HCT116 (cell line): ENCODE data around the gene FOXA1. TPM values are rescaled to one million over a fixed set of nuclear protein-coding genes. Genes with fewer than 3 reads are reported as not detected.

Experiments used
- ATAC-seq: fragments of 200-7000 bp; cut with Tn5 transposase; 2 replicates; pipeline ENCODE4 v1.9.1; 2020; ENCODE audit warnings: mild to moderate bottlenecking, moderate library complexity
- BruUV-seq: library from RNA; stranded (reverse); fragments of 400-500 nt; replicated peaks from 2 replicates; lab custom pipeline; 2021; lab: Mats Ljungman, UMichigan
- CTCF ChIA-PET: fragments of 300-600 bp; sonication (Branson Sonifier 250); formaldehyde crosslinking; loops from one replicate; lab custom pipeline; 2021; ENCODE audit warnings: antibody characterized with exemption; lab: Charles Lee
- POLR2A ChIA-PET: fragments of 300-600, 350-600 bp; sonication (Branson Sonifier 250); formaldehyde crosslinking; loops from one replicate; lab custom pipeline; 2021; ENCODE audit warnings: antibody characterized with exemption; lab: Charles Lee
- RAD21 ChIA-PET, 2 experiments: fragments of 300-600 bp; sonication (Branson Sonifier 250); formaldehyde crosslinking; loops; one replicate each; lab custom pipeline; 2023; ENCODE audit warnings: low total read pairs in 2 of 2; ENCODE audit not compliant: uncharacterized antibody in 2 of 2, unreplicated experiment in 2 of 2, low non-redundant PET in 1 of 2; lab: Charles Lee
- DNase-seq: peaks from one replicate; pipeline ENCODE4 v3.0.0-alpha.2; 2010; ENCODE audit warnings: low read depth, low spot score
- H2AFZ ChIP-seq: fragments of 200-600 bp; shearing (Covaris generic), sonication (generic); 2 replicates; pipeline ENCODE4 v1.6.1; 2017; ENCODE audit warnings: low read depth, mixed run types, mixed read lengths, antibody characterized with exemption, low read length; ENCODE audit not compliant: poor library complexity, severe bottlenecking
- H3K27ac ChIP-seq: 2 replicates; pipeline ENCODE4 v1.5.1; 2012; ENCODE audit warnings: low read depth, low read length
- H3K27me3 ChIP-seq: fragments of 200-600 bp; sonication (generic); 2 replicates; pipeline ENCODE4 v1.6.1; 2016; ENCODE audit warnings: mixed run types, low read length, mixed read lengths; ENCODE audit not compliant: insufficient read depth
- H3K36me3 ChIP-seq, 2 experiments: fragments of 200-500 bp in 1 of 2; fragments of 200-600 bp in 1 of 2; sonication (Bioruptor generic) in 1 of 2; sonication (generic) in 1 of 2; 2 replicates each; pipeline versions ENCODE4 v1.5.1 to v1.6.1; 2014 to 2016; ENCODE audit warnings: low read length in 2 of 2, inconsistent platforms in 1 of 2, mixed read lengths in 1 of 2, mixed run types in 1 of 2; ENCODE audit not compliant: insufficient read depth in 2 of 2, control insufficient read depth in 1 of 2
- H3K4me1 ChIP-seq, 2 experiments: fragments of 200-600 bp in 1 of 2; sonication (generic) in 1 of 2; 2 replicates each; pipeline versions ENCODE4 v1.5.1 to v1.6.1; 2012 to 2017; ENCODE audit warnings: low read length in 2 of 2, inconsistent platforms in 1 of 2, mild to moderate bottlenecking in 1 of 2, mixed read lengths in 1 of 2, mixed run types in 1 of 2, moderate library complexity in 1 of 2; ENCODE audit not compliant: insufficient read depth in 2 of 2, control insufficient read depth in 1 of 2
- H3K4me2 ChIP-seq: fragments of 200-600 bp; sonication (generic); 2 replicates; pipeline ENCODE4 v1.6.1; 2017; ENCODE audit warnings: mixed run types, low read length, mixed read lengths
- H3K4me3 ChIP-seq, 2 experiments: fragments of 200-600 bp in 1 of 2; sonication (generic) in 1 of 2; replicated peaks in 1 of 2; 2 replicates each; pipeline ENCODE4 v1.5.1; 2011 to 2016; ENCODE audit warnings: low read length in 2 of 2, control low read depth in 1 of 2, low read depth in 1 of 2, mild to moderate bottlenecking in 1 of 2, mixed read lengths in 1 of 2, mixed run types in 1 of 2
- H3K79me2 ChIP-seq: fragments of 200-600 bp; sonication (generic); 2 replicates; pipeline ENCODE4 v1.6.1; 2017; ENCODE audit warnings: mild to moderate bottlenecking, mixed run types, low read length, moderate library complexity, mixed read lengths; ENCODE audit not compliant: insufficient read depth
- H3K9ac ChIP-seq: fragments of 200-600 bp; sonication (generic); 2 replicates; pipeline ENCODE4 v1.6.1; 2016; ENCODE audit warnings: low read length, mixed read lengths
- H3K9me2 ChIP-seq: fragments of 200-600 bp; sonication (generic), shearing (Covaris generic); 2 replicates; pipeline ENCODE4 v1.6.1; 2017; ENCODE audit warnings: mixed run types, mild to moderate bottlenecking, moderate library complexity; ENCODE audit not compliant: insufficient read depth
- H3K9me3 ChIP-seq, 2 experiments: fragments of 200-500 bp in 1 of 2; fragments of 200-600 bp in 1 of 2; sonication (Bioruptor generic) in 1 of 2; sonication (generic) in 1 of 2; 2 replicates each; pipeline ENCODE4 v1.6.1; 2014 to 2017; ENCODE audit warnings: low read length in 2 of 2, mixed read lengths in 2 of 2, inconsistent platforms in 1 of 2, low read depth in 1 of 2, mild to moderate bottlenecking in 1 of 2, mixed run types in 1 of 2, moderate library complexity in 1 of 2; ENCODE audit not compliant: control insufficient read depth in 1 of 2, insufficient read depth in 1 of 2
- H4K20me1 ChIP-seq: fragments of 200-600 bp; sonication (generic), shearing (Covaris generic); 2 replicates; pipeline ENCODE4 v1.6.1; 2017; ENCODE audit warnings: mixed run types, mild to moderate bottlenecking, moderate library complexity; ENCODE audit not compliant: insufficient read depth
- CBX3 ChIP-seq: IDR thresholded peaks from 2 replicates; pipeline ENCODE4 v1.6.1; 2012; ENCODE audit warnings: low read depth
- CTCF ChIP-seq, 3 experiments: fragments of 200-600 bp in 1 of 3; sonication (generic) in 1 of 3; IDR thresholded peaks in 2 of 3; conservative IDR thresholded peaks in 1 of 3; 2 replicates each; pipeline ENCODE4 v1.5.1; 2012 to 2017; ENCODE audit warnings: low read depth in 2 of 3, low read length in 2 of 3, antibody characterized with exemption in 1 of 3, borderline replicate concordance in 1 of 3, control low read depth in 1 of 3, mild to moderate bottlenecking in 1 of 3, mixed read lengths in 1 of 3, mixed run types in 1 of 3, moderate library complexity in 1 of 3; ENCODE audit not compliant: insufficient read depth in 1 of 3
- EZH2 ChIP-seq: fragments of 200-600 bp; sonication (generic); IDR thresholded peaks from 2 replicates; pipeline ENCODE4 v1.6.1; 2017; ENCODE audit warnings: antibody characterized with exemption, mixed run types
- FOSL1 ChIP-seq: IDR thresholded peaks from 2 replicates; pipeline ENCODE4 v1.6.1; 2012; ENCODE audit warnings: low read depth
- JUND ChIP-seq: IDR thresholded peaks from 2 replicates; pipeline ENCODE4 v1.6.1; 2012
- MAX ChIP-seq: IDR thresholded peaks from 2 replicates; pipeline ENCODE4 v1.6.1; 2012
- POLR2A ChIP-seq: IDR thresholded peaks from 2 replicates; pipeline ENCODE4 v1.7.0; 2011; ENCODE audit warnings: borderline replicate concordance; ENCODE audit not compliant: insufficient read depth, insufficient read length; ENCODE audit errors: extremely low read depth
- RAD21 ChIP-seq: IDR thresholded peaks from 2 replicates; pipeline ENCODE4 v1.6.1; 2012; ENCODE audit warnings: low read depth, mild to moderate bottlenecking
- REST ChIP-seq: IDR thresholded peaks from 2 replicates; pipeline ENCODE4 v1.6.1; 2012; ENCODE audit warnings: low read depth
- SIN3A ChIP-seq: IDR thresholded peaks from 2 replicates; pipeline ENCODE4 v1.6.1; 2012; ENCODE audit warnings: low read depth
- SP1 ChIP-seq: IDR thresholded peaks from 2 replicates; pipeline ENCODE4 v1.6.1; 2012; ENCODE audit warnings: low read depth
- TCF7L2 ChIP-seq: IDR thresholded peaks from 2 replicates; pipeline ENCODE4 v1.7.0; 2011; ENCODE audit warnings: borderline replicate concordance, inconsistent platforms; ENCODE audit not compliant: insufficient read depth, insufficient read length; ENCODE audit errors: extremely low read depth
- YY1 ChIP-seq: IDR thresholded peaks from 2 replicates; pipeline ENCODE4 v1.6.1; 2011; ENCODE audit warnings: low read length, low read depth, moderate library complexity, mild to moderate bottlenecking; ENCODE audit not compliant: insufficient replicate concordance; ENCODE audit errors: extremely low read depth
- ZFX ChIP-seq: fragments of 450-650 bp; IDR thresholded peaks from 2 replicates; pipeline ENCODE4 v1.6.1; 2017
- intact Hi-C: fragments of 100-400 bp; cut with micrococcal nuclease; formaldehyde crosslinking; loops from 2 replicates; pipeline ENCODE4 v1.10.0; 2022
- total RNA-seq: library from RNA; stranded (reverse); gene quantifications from one replicate; pipeline ENCODE4 v1.2.1, GENCODE V29; 2021; ENCODE audit not compliant: unreplicated experiment

The FOXA1 gene
- total RNA-seq, 1 experiment from 2014 or later: 1.3 TPM

- no peak for TF ChIP-seq REST
- no peak for TF ChIP-seq YY1
- TF ChIP-seq EZH2: no peak
- TF ChIP-seq POLR2A: no peak
These were observed 6.8 kb upstream of the FOXA1 start (continued) for GRCh38 chr14:37601865-37602264.

GRCh38 chr14:37600880-37601741 lies 6.1 kb upstream of the FOXA1 start:
- Histone ChIP-seq H4K20me1 (no peaks in the 10 kb centered on the region), H2AFZ (no peak overlapping the region), H3K9me2 (no peaks in the 10 kb centered on the region), H3K4me2 (no peak overlapping the region), H3K27me3 (peaks cover 18% of the 10 kb centered on the region; the same call in 1 of the 2 replicates), H3K27ac (no peak overlapping the region), H3K9me3 (no peaks in the 10 kb centered on the region), H3K36me3 (no peaks in the 10 kb centered on the region), H3K4me3 (no peak overlapping the region), H3K4me1 (peaks cover 4 to 5% of the 10 kb centered on the region in 2 experiments; a peak in 3 of 4 replicates), H3K9ac (no peak overlapping the region), H3K79me2 (no peaks in the 10 kb centered on the region)
- no peak for DNase-seq
- ChIA-PET POLR2A (no interaction called here), CTCF (no interaction called here), RAD21 (no interaction called here)
- ATAC-seq: no peak
- intact Hi-C loops: no loop called here
- no TSS peak for BruUV-seq
- TF ChIP-seq JUND (no peak), CTCF (IDR thresholded peaks at IDR 0.05 in 2 of 3, conservative IDR thresholded peaks at IDR 0.05 in 1 of 3; ENCODE audit: borderline replicate concordance in 1 of 3, insufficient read depth in 1 of 3, low read depth in 2 of 3, low read length in 2 of 3) (no peak), ZFX (no peak), SIN3A (no peak), YY1 (no peak), SP1 (no peak), TCF7L2 (no peak), MAX (no peak), POLR2A (no peak), CBX3 (no peak), RAD21 (no peak), FOSL1 (no peak)
